HEK293T (cell line): ENCODE data around the gene FKBP5.

Experiments used
- BHLHE40 ChIP-seq: fragments of 450-650 bp; IDR thresholded peaks from 2 replicates; pipeline ENCODE4 v1.6.1; 2016; ENCODE audit warnings: mild to moderate bottlenecking, moderate library complexity, borderline replicate concordance
- FOXA1 ChIP-seq: fragments of 450-650 bp; IDR thresholded peaks from 2 replicates; pipeline ENCODE4 v1.6.1; 2016; ENCODE audit warnings: mild to moderate bottlenecking
- NFRKB ChIP-seq: fragments of 450-650 bp; IDR thresholded peaks from 2 replicates; pipeline ENCODE4 v1.6.1; 2016; ENCODE audit warnings: mild to moderate bottlenecking, moderate library complexity
- SP1 ChIP-seq: fragments of 450-650 bp; IDR thresholded peaks from 2 replicates; pipeline ENCODE4 v1.6.1; 2017
- SUZ12 ChIP-seq: fragments of 450-650 bp; IDR thresholded peaks from 2 replicates; pipeline ENCODE4 v1.6.1; 2016; ENCODE audit warnings: mild to moderate bottlenecking
- ZNF384 ChIP-seq: fragments of 450-650 bp; IDR thresholded peaks from 2 replicates; pipeline ENCODE4 v1.6.1; 2016
- TF ChIP-seq, protein P1 (sequence below): fragments of 450-650 bp; IDR thresholded peaks from 2 replicates; pipeline ENCODE4 v1.6.1; 2016

DNA sequence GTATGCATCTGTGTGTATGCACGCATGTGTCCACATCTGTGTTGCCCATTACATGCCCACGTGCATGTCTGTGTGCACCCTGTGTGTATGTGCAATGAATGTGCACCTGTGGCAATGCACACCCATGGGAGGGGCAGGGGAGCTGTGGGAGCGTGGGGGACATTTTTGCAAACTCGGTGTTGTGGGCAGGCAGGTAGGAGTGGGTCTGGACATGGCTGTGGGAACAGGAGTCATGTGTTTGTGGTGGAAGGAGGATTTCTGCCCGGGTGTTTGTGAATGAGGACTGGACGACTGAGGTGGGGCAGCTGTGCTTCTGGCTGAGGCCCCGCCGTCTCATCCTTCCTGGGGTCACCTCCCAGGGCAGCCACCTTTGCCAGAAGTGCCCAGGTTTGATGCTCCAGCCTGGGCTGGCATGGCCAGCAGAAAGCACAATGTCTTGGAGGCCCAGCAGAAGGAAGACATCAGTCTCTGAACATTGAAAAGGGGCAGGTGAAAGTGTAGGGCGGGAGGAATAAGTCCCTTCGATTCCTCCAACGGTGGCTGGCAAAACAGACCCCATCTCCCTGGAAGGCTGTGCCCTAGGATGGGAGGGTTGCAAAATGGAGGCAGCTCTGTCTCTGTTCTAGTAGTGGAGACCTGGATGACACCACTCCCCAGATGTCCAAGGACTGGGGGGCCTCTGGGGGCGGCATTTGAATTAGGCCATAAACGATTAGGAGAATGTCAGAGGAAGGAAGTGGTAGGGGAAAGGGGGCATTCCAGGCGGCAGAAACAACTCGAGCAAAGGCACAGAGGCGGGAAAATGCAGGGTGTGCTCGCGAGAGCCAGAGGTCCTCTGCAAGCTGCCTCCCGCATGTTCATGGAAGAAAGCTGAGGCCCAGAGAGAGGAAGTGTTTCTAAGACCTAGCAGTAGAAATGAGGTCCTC is 29.0 kb upstream of the FKBP5 start:
- TF ChIP-seq FOXA1 (no peak), BHLHE40 (no peak), SP1 (no peak), SUZ12 (no peak), NFRKB (no peak), ZNF384 (no peak)
- TF ChIP-seq, protein P1, sequence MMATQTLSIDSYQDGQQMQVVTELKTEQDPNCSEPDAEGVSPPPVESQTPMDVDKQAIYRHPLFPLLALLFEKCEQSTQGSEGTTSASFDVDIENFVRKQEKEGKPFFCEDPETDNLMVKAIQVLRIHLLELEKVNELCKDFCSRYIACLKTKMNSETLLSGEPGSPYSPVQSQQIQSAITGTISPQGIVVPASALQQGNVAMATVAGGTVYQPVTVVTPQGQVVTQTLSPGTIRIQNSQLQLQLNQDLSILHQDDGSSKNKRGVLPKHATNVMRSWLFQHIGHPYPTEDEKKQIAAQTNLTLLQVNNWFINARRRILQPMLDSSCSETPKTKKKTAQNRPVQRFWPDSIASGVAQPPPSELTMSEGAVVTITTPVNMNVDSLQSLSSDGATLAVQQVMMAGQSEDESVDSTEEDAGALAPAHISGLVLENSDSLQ, result no peak
